ENCODE results near the gene CBX8. TPM values are rescaled to one million over a fixed set of nuclear protein-coding genes. Genes with fewer than 3 reads are reported as not detected.
A peak's percentile ranks its signal among the peaks of the same experiment; 100 is the strongest.

Gene CBX8
- total and polyA plus RNA-seq, 2 of the 13 experiments (the other 11 are each of a cell fraction or from before 2014, with no cell fraction given), result 0.34 to 12.6 TPM

DNA sequence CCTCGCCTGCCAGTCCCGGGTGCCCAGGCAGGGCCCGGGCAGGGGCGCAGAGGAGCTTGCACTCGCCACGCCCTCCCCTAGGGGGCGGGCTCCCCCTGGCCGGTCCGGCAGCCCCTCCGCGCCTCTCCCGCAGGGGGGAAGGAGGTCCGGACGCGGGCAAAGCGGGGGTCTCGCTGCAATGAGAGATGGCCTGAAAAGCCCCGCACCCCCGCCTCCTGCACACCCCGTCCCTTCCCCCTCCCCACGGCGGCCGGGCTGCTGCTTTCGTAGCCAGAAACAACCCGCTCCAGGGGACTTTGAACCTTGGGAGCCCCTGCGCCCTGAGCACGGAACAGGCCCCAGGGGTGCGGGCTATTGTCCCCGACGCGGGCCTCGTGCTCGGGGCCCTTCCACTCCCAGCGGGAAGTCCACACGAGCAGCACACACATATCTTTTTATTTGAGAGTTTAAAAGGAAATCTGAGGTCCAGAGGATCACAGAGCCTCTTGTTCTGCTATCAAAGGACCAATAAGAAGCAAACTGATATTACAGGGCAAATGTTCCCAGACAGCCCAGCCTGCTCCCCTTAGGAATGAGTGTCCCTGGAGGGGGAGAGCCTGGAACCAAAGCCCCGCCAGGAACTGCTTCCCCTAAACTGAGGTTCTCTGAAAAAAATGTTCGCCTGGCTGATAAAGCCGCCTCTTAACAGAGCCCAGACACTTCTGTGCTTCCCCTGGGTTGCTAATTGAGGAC lies 48.2 kb upstream of the CBX8 start (continued):
- TF ChIP-seq REPIN1 (CRISPR knock-in tag; IDR thresholded peaks at IDR 0.05; ENCODE audit: borderline replicate concordance, low read depth) (peak; percentile 89), TOE1 (CRISPR knock-in tag; IDR thresholded peaks at IDR 0.05) (no peak), ETV5 (CRISPR knock-in tag; IDR thresholded peaks at IDR 0.05; ENCODE audit: borderline replicate concordance) (peak; percentile 45; the same call in 1 of the 2 replicates), SKI (IDR thresholded peaks at IDR 0.05; ENCODE audit: partially characterized antibody) (peak; percentile 8), MAF1 (CRISPR knock-in tag; IDR thresholded peaks at IDR 0.05; ENCODE audit: borderline replicate concordance) (no peak; the same call in 1 of the 2 replicates), TSC22D2 (CRISPR knock-in tag; IDR thresholded peaks at IDR 0.05; ENCODE audit: borderline replicate concordance) (no peak; the same call in 1 of the 2 replicates), ZNF224 (CRISPR knock-in tag; IDR thresholded peaks at IDR 0.05) (no peak), ZNF329 (CRISPR knock-in tag; IDR thresholded peaks at IDR 0.05; ENCODE audit: low read depth) (peak; percentile 71; the same call in 1 of the 2 replicates), RFX3 (CRISPR knock-in tag; IDR thresholded peaks at IDR 0.05) (no peak), ZNF547 (CRISPR knock-in tag; IDR thresholded peaks at IDR 0.05) (peak; percentile 75; the same call in 1 of the 2 replicates), ZNF331 (CRISPR knock-in tag; IDR thresholded peaks at IDR 0.05) (peak; percentile 65; the same call in 1 of the 2 replicates), AHR (CRISPR knock-in tag; IDR thresholded peaks at IDR 0.05) (no peak), ZNF343 (CRISPR knock-in tag; IDR thresholded peaks at IDR 0.05) (no peak; the same call in 1 of the 2 replicates), SIX1 (CRISPR knock-in tag; IDR thresholded peaks at IDR 0.05; ENCODE audit: borderline replicate concordance) (no peak), PAF1 (CRISPR knock-in tag; IDR thresholded peaks at IDR 0.05) (no peak)
- TF ChIP-seq, protein P1, sequence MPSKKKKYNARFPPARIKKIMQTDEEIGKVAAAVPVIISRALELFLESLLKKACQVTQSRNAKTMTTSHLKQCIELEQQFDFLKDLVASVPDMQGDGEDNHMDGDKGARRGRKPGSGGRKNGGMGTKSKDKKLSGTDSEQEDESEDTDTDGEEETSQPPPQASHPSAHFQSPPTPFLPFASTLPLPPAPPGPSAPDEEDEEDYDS (CRISPR knock-in tag; IDR thresholded peaks at IDR 0.05), result no peak; the same call in 1 of the 2 replicates
- TF ChIP-seq, protein P2, sequence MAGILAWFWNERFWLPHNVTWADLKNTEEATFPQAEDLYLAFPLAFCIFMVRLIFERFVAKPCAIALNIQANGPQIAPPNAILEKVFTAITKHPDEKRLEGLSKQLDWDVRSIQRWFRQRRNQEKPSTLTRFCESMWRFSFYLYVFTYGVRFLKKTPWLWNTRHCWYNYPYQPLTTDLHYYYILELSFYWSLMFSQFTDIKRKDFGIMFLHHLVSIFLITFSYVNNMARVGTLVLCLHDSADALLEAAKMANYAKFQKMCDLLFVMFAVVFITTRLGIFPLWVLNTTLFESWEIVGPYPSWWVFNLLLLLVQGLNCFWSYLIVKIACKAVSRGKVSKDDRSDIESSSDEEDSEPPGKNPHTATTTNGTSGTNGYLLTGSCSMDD (CRISPR knock-in tag; IDR thresholded peaks at IDR 0.05), result no peak
- TF ChIP-seq, protein P3, sequence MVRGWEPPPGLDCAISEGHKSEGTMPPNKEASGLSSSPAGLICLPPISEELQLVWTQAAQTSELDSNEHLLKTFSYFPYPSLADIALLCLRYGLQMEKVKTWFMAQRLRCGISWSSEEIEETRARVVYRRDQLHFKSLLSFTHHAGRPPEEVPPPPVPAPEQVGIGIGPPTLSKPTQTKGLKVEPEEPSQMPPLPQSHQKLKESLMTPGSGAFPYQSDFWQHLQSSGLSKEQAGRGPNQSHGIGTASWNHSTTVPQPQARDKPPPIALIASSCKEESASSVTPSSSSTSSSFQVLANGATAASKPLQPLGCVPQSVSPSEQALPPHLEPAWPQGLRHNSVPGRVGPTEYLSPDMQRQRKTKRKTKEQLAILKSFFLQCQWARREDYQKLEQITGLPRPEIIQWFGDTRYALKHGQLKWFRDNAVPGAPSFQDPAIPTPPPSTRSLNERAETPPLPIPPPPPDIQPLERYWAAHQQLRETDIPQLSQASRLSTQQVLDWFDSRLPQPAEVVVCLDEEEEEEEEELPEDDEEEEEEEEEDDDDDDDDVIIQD (CRISPR knock-in tag; IDR thresholded peaks at IDR 0.05; ENCODE audit: low read depth), result peak; percentile 10; the same call in 1 of the 2 replicates
- TF ChIP-seq, protein P4, sequence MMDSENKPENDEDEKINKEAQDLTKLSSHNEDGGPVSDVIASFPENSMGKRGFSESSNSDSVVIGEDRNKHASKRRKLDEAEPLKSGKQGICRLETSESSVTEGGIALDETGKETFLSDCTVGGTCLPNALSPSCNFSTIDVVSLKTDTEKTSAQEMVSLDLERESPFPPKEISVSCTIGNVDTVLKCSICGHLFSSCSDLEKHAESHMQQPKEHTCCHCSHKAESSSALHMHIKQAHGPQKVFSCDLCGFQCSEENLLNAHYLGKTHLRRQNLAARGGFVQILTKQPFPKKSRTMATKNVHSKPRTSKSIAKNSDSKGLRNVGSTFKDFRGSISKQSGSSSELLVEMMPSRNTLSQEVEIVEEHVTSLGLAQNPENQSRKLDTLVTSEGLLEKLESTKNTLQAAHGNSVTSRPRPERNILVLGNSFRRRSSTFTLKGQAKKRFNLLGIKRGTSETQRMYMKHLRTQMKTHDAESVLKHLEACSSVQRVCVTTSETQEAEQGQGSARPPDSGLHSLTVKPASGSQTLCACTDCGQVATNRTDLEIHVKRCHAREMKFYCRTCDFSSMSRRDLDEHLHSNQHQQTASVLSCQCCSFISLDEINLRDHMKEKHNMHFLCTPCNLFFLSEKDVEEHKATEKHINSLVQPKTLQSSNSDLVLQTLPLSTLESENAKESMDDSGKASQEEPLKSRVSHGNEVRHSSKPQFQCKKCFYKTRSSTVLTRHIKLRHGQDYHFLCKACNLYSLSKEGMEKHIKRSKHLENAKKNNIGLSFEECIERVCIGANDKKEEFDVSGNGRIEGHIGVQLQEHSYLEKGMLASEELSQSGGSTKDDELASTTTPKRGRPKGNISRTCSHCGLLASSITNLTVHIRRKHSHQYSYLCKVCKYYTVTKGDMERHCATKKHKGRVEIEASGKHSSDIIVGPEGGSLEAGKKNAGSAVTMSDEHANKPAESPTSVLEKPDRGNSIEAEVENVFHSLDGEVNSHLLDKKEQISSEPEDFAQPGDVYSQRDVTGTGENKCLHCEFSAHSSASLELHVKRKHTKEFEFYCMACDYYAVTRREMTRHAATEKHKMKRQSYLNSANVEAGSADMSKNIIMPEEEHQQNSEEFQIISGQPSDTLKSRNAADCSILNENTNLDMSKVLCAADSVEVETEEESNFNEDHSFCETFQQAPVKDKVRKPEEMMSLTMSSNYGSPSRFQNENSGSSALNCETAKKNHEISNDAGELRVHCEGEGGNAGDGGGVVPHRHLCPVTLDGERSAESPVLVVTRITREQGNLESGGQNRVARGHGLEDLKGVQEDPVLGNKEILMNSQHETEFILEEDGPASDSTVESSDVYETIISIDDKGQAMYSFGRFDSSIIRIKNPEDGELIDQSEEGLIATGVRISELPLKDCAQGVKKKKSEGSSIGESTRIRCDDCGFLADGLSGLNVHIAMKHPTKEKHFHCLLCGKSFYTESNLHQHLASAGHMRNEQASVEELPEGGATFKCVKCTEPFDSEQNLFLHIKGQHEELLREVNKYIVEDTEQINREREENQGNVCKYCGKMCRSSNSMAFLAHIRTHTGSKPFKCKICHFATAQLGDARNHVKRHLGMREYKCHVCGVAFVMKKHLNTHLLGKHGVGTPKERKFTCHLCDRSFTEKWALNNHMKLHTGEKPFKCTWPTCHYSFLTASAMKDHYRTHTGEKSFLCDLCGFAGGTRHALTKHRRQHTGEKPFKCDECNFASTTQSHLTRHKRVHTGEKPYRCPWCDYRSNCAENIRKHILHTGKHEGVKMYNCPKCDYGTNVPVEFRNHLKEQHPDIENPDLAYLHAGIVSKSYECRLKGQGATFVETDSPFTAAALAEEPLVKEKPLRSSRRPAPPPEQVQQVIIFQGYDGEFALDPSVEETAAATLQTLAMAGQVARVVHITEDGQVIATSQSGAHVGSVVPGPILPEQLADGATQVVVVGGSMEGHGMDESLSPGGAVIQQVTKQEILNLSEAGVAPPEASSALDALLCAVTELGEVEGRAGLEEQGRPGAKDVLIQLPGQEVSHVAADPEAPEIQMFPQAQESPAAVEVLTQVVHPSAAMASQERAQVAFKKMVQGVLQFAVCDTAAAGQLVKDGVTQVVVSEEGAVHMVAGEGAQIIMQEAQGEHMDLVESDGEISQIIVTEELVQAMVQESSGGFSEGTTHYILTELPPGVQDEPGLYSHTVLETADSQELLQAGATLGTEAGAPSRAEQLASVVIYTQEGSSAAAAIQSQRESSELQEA (CRISPR knock-in tag; IDR thresholded peaks at IDR 0.05; ENCODE audit: not compliant biosample characterization), result peak; percentile 84

Data from HepG2 (cell line).